ENCODE data around the gene MIB2.
"Not testable (repeated sequence)": the region's sequence is repeated elsewhere in the genome, so short reads cannot be mapped to it uniquely, and the experiment has no call there.

Gene MIB2

DNA sequence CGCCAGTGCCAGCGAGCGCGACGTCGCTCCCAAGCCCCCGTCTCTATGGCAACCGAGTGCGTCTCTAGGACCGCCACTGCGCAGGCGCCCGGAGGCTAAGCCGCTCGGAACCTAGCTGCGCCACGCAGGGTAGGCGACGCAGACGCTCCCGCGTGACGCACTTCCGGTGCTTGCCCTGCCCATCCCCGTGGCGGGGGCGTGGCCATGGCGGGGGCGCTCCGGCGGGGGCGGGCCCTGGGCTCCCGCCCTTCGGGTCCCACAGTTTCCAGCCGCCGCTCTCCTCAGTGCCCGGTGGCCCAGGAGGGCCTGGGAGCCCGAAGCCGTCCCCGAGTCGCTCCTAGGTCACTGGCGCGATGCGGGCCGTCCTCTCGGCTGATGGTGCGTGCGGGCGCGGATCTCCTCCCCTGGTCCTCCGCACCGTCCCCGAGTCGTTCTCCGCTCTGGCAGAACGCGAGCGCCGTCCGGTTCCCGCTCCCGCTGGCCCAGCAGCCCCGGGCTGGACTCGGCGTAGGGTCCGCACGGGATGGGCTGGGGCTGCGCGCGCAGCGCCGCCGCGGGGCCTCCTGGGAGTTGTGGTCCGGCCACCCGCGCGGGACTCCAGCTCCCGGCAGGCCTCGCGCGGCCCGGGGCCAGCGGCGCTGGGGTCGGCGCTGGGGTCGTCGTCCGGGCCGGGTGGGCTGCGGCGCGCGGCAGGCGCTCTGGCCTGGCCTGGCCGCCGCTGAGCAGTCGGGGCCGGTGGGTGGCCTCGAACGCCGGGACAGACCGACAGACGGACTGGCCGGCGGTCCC lies at the start of gene MIB2:
TSS of gene MIB2 (plus strand) at position 245 of the 789 bp plus-strand sequence. CDS start 7,953 bp downstream, outside the sequence.
- DNase-seq (ENCODE audit: low read depth, low spot score), result peak; percentile 97

DNA sequence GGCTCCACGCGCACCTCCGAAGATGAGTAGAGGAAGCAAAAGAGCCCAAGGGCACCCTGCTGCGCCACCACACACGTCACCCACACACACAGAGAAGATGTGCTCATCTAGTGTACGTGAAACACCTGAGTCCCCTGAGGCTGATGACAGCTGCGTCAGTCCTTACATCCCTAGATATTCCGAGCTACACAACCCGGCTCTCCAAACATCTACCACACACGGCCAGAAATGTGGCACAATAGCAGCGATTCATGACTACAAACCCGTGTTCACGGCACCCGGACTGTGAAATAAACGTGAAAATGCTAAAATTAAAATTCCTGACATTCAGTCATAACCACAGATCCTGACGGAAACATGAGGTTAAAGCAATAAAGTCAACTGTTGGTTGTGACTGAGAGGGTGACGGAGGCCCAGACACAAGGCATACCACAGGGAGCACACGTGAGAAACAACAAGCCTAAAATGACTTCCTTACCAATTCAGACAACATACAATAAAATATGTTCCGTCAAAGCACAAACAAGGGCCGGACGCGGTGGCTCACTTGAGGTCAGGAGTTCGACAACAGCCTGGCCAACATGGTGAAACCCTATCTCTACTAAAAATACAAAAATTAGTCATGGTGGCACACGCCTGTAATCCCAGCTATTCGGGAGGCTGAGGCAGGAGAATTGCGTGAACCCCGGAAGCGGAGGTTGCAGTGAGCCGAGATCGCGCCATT lies 48.0 kb upstream of the MIB2 start:
- no peak for DNase-seq (ENCODE audit: low read depth, low spot score)

DNA sequence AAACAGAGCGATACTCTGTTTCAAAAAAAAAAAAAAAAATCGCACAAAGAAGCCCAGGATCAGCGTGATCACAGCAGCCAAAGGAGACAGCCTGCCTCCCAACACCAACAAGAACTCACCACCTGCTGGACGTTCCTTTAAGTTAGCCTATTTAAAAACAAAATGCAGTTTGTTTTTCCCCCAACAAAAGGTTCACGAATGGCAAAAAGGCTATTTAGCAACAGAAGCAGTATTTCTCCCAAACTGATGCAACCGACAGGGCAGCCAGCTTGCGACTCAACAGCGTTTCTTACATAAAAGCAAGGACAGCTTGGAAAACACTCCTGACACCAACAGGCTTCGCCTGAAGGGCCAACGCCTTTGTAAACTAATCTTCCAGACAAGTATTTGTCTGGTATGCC lies 47.4 kb upstream of the MIB2 start:
- DNase-seq (ENCODE audit: low read depth, low spot score), result peak; percentile 81

DNA sequence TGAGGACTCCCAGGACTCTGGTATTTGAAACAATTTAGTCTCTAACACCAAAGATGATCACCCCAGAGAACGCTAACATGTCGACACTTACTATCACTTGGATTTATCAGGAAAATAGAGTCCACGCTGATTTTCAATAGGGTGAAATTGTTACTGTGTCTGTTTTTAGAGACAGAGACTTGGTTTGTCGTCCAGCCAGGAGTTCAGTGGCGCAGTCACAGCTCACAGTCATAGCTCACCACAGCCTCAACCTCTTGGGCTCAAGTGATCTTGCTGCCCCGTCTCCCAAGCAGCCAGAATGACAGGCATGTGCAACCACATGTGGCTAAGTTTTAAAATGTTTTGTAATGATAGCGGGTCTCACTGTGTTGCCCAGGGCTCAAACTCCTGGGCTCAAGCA lies 46.0 kb upstream of the MIB2 start:
- no peak for DNase-seq (ENCODE audit: low read depth, low spot score)

DNA sequence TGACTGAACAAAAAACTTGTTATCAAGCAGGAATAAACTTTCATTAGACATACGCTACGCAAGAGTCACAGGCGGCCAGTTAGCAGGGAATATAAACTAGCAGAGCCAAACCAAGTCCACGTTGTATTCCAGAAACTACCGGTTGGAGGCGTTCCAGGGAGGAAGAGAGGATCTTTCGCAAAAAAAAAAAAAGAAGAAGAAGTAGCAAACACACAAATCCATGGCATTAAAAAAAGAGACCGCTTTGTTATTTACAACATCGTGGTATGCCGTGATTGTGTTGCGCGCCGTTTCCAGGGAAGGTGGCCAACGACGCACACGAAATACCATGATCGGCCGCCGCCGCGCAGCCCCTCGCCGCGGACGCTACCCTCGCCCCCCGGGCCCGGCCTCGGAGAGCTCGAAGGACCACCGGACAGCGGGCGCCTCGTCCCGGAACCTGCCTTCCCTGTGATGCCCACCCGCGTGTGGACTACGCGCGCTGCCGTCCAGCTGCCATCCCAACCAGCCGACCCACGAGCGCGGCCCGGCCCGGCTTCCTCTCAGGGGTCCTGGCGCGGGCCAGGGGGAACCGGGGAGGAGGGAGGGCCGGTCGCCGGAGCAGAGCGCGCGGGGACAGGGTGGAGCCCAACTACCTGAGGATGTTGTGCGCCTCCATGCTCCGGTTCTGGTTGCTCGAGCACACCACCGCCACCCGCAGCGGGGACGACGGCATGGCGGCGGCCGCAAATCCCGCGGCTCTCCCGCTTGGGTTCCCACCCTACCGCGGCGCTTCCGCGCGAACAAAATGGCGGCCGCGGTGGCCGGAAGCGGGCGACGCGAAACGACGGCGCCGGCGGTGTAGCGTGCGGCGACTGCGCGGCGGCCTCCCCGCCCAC lies 41.2 kb upstream of the MIB2 start:
- DNase-seq (ENCODE audit: low read depth, low spot score), result peak; percentile 62

DNA sequence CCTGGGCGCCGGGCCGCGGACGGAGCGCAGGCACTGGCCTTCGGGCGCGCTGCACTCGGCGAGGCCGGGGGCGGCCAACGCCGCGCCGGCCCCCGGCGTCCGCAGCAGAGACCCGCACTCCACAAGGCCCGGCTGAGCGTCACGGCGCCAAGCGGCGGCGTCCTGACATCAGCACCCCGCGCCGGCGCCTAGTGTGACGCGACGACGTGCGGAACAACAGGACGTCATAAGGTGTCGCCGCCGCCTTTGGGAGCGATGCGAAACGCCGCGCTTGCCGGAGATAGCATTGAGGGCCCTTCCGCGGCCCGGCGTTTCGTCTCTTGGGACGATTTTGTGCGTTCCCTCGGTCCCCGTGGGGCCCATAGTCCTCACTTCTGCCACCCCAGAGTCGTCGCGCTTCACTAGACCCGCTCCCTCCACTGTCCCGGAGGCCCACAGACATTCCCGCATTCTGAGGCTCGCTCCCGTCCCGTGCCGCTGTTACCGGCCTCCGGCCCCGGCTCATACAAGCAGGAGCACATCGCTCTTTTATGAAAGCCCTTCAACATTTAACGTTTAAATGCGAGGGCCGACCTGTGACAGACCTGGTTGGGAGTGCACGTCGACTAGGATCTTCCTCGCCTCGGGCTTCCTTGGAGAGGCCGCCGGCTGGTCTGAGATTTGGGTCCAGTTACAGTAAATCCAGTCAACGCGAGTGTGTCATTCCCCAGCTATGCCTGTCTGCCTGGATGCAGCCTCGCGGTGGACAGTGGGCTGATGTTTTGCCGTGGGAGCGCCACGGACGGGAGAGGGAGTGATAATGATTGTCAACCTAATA lies 40.4 kb upstream of the MIB2 start, which contains the start of gene SSU72:
TSS of gene SSU72 (minus strand) at position 143 of the 817 bp plus-strand sequence. CDS start 306 bp downstream, outside the sequence.
- peak; percentile 94 for DNase-seq (ENCODE audit: low read depth, low spot score)

DNA sequence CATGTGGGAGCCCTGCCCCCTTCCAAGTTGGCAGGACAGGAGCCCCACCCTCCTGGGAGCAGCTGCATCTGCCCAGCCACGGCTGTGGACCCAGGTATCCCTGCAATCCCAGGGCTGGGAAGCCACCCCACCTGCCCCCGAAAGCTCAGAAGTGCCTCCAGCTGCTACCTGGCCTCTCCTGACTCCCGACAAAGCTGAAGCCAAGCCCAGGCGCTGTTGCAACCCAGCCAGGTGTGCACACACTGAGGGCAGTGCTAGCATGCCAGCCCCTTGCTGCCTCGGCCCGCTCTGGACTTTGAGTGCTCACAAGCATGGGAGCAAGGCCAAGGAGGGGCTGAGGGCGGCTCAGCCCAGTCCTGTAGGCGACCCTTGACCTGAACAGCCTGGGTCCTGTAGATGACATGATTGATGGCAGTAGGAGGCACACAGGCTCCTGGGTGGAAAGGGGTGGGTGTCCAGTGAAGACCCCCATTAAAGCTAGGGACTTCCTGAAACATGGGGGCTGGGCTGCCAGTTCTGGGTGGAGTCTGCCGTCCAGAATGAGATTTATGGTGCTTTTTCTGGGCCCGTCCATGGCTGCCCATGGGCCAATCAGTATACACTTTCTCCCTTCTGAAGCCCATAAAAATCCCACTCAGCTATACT lies 37.8 kb upstream of the MIB2 start:
- DNase-seq (ENCODE audit: low read depth, low spot score), result no peak

DNA sequence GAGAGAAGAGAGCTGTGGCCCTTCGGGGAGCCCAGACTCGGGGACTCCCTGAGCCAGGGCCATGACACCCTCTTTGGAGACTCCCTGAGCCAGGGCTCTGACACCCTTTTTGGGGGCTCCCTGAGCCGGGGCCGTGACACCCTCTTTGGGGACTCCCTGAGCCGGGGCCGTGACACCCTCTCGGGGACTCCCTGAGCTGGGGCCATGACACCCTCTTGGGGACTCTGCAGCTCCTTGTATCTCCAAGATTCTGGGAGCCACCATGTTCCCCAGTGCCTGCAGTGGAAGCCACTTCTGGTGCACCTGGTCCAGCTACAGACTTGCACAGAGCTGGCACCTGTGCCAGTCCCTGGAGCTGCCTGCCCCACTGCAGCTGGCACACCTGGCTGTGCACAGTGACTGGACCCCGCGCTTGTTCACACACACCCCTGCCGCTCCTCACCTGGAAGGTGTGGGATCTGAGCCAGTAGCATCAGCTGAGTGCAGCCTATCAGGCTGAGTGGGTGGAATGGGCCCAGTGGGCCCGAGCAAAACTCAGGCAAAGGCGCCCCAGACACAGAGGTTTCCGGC lies 36.8 kb upstream of the MIB2 start:
- DNase-seq (ENCODE audit: low read depth, low spot score), result no peak

DNA sequence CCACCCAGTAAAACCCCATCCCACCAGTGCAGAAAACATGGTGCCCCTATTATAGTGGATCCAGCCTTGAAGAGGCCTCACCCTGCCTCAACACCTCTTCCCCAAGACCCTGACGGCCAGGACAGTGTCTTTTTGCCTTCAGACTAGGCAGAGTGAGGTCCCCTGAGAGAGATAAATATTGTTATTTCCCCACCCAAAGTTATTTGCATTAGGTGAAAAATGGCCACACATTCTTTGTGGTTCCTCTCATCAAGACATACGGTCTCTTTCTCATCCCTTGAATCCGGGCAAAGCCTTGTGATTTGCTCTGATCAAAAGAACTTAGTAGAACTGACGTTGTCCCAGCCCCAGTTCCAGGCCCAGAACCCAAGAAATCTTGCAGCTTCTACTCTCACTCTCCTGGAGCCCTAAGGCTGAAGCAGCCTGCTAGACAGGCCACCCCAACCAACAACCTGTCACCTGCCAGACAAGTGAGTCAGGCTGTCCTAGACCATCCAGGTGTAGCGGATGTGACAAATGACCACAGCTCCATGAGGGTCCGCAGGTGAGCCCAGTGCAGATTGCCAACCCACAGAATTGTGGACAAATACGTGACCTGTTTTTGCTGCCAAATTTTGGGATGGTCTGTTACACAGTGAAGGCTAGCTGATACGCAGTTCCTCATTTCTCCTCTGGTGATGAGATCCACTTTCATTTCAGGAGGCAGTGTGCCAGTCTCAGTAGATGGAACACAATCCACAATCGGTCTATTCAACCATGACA lies 32.5 kb upstream of the MIB2 start:
- DNase-seq (ENCODE audit: low read depth, low spot score), result no peak

DNA sequence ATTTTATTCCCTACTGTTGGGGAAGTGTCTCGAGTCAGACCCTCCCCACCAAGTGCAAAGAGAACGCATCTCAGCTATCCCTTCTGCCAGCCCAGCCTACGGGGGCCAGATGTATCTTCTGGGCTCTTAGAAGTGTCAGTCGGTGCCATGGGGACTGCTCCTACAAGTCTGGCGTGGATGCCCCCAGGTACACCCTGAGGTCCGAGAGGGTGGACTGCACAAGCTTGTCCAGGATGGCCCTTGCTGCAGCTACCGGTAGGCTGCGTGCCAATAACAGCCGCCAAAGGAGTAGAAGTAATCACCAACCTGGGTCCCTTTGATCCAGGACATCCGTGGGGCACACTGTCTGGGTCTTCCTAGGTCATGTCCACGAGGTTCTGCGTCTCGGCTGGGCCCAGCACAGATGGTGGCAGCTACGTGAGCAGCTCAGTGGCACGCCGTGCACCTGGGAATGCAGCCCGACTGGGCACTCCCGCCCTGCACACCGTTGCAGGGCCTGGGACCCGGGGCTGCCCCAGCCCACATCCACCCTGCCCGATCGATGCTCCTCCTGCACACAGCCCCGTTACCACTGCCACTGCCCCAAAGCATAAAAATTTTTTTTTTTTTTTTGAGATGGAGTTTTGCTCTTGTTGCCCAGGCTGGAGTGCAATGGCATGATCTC lies 31.8 kb upstream of the MIB2 start:
- no peak for DNase-seq (ENCODE audit: low read depth, low spot score)

DNA sequence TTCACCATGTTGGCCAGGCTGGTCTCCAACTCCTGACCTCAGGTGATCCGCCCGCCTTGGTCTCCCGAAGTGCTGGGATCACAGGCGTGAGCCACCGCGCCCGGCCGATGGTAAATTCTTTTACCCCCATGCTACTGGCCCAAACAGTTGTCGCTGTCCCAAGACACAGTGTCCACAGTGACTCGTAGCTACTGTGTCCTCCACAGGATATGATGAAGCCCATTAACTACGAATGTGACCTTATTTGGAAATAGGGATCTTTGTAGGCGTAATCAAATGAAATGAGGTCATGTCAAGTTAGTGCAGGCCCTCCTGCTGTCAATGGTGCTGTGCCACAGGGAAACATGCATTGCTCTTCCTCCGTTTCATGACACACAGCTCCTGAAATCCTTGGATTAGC lies 23.8 kb upstream of the MIB2 start:
- no peak for DNase-seq (ENCODE audit: low read depth, low spot score)

DNA sequence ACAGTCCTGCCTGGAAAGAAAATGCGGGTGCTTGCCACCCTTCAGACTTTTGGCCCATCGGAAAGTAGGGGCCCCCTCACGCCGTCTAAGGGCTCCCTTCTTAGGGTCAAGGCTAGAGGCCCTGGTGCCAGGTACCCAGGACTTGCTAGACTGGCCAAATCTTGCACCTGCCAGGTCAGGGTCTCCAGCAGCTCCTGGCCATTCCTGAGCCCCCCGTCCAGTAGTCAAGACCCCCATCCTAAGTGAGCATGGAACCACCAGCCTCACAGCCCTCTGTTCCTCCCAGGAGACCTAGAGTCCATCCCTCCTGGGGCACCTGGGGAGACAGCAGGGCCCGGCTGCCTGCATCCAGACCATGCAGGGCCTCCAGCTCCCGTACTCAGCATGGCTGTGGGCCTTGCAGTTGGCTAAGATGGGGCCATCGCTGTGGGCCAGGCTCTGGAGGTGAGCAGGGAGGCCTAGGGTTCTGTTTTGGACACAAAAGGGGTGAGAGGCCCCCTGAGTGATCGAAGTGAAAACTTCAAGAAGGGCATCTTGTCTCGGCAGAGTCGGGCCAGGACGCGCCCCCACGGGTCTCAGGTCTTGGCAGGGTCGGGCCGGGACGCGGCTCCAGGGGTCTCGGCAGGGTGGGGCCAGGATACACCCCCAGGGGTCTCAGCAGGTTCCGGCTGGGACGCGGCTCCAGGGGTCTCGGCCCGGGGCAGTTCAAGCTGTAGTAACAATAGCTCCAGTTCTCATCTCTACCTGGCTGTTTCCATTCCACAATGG lies 21.3 kb upstream of the MIB2 start:
- DNase-seq (ENCODE audit: low read depth, low spot score), result no peak

DNA sequence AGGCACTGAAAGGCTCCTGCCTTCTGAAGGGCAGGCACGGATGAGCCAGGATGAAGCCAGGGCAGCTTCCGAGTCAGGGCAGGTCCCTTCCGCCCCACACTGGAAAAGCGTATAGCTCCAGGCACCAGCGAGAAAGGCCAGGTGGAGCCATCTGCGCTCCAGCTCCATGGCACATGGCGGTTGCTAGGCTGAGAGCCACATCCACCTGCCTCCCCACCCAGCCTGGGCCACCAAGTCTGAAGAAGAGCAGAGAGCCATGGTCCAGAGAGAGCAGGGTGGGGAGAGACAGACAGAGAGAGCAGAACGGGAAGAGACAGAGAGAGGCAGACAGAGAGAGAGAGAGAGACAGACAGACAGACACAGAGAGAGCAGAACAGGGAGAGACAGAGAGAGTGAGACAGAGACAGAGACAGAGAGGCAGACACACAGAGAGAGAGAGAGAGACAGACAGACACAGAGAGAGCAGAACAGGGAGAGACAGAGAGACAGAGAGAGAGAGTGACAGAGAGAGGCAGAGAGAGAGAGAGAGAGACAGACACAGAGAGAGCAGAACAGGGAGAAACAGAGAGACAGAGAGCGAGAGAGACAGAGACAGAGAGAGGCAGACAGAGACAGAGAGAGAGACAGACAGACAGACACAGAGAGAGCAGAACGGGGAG lies 20.6 kb upstream of the MIB2 start:
- peak; percentile 67 for DNase-seq (ENCODE audit: low read depth, low spot score)

DNA sequence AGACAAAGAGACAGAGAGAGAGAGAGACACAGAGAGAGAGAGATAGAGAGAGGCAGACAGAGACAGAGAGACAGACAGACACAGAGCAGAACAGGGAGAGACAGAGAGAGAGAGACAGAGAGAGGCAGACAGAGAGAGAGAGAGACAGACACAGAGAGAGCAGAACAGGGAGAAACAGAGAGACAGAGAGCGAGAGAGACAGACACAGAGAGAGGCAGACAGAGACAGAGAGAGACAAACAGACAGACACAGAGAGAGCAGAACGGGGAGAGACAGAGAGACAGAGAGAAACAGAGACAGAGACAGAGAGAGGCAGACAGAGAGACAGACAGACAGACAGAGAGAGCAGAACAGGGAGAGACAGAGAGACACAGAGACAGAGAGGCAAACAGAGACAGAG lies 20.0 kb upstream of the MIB2 start:
- not testable (repeated sequence) for DNase-seq (ENCODE audit: low read depth, low spot score)

DNA sequence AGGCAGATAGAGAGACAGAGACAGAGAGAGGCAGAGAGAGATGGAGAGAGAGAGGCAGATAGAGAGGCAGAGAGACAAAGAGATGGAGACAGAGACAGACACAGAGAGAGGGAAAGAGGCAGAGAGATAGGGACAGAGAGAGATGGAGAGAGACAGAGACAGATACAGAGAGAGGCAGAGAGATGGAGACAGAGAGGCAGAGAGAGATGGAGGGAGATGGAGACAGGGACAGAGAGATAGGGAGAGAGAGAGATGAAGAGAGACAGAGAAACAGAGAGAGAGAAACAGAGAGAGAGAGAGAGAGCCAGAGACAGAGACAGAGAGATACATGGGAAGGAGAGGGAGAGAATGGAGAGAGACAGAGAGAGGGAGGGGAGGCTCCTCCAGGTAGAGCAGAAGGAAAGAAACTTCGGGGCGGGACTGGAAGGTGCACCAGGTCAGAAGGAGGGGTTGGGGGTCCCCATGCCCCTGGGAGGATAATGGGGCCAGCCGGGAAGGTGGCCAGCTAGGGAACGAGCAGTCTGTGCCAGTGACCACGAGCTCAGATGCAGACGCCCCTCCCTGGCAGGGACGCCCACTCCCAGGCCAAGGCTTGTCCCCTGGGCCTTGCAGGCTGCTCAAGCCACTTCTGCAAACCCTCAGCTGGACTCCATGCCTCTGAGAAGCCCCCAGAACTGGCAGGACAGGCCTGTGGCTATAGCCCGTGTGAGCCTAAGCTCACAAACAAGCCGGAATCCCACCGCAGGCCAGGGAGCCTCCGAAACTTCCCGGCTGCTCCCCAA lies 18.6 kb upstream of the MIB2 start:
- DNase-seq (ENCODE audit: low read depth, low spot score), result no peak

DNA sequence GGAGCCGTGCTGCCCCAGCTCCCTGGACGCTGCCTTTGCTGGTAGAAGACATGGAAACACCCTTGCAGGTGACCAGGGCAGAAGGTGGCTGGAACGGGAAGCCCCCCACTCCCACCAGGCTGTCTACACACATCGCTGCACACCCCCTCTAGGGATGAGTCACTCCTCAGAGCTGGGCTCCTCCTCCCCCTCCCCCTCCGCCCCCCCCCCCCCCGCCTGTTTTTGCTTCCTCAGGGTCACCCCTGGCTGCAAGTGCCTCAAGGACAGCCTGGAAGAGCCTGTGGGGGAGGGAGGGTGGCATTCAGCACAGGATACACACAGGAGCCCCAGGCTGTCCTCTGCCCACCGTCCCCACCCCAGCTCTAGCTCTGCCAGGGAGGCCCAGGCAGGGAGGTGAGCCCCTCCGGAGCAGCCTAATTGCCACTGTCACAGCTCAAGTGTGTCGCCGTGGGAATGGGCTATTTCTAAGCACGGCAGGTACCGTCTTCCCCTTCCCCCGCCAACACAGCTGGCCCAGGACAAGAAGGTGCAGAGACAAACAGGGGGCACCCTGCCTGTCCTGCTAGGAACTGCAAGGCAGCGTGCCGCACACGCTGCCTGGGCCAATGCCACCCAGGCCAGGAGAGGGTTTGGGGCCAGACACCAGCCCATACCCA lies 17.9 kb upstream of the MIB2 start:
- peak; percentile 57 for DNase-seq (ENCODE audit: low read depth, low spot score)

Data from ELF-1 (cell line).